DOHH2 (cell line): Measurements from ENCODE around the gene SRBD1.

Experiments used
- H3F3A ChIP-seq: fragments of 200-600 bp; sonication (generic), shearing (Covaris generic); 2 replicates; pipeline ENCODE4 v1.6.0; 2016; ENCODE audit warnings: antibody characterized with exemption, mild to moderate bottlenecking; ENCODE audit not compliant: control insufficient read depth, insufficient read depth
- H3K27ac ChIP-seq: fragments of 200-600 bp; sonication (generic); 2 replicates; pipeline ENCODE4 v1.5.1; 2014; ENCODE audit warnings: low read depth, mild to moderate bottlenecking, low read length, moderate library complexity
- H3K27me3 ChIP-seq: fragments of 200-600 bp; sonication (generic); 2 replicates; pipeline ENCODE4 v1.6.1; 2014; ENCODE audit warnings: mild to moderate bottlenecking, low read length, mixed read lengths; ENCODE audit not compliant: control insufficient read depth
- H3K36me3 ChIP-seq: fragments of 200-600 bp; sonication (generic); 2 replicates; pipeline ENCODE4 v1.6.1; 2014; ENCODE audit warnings: mild to moderate bottlenecking, low read length, moderate library complexity, mixed read lengths; ENCODE audit not compliant: control insufficient read depth
- H3K4me1 ChIP-seq: fragments of 200-600 bp; sonication (generic); 2 replicates; pipeline ENCODE4 v1.6.1; 2014; ENCODE audit warnings: mild to moderate bottlenecking, low read length, mixed read lengths; ENCODE audit not compliant: control insufficient read depth
- H3K4me2 ChIP-seq: fragments of 200-600 bp; sonication (generic); 2 replicates; pipeline ENCODE4 v1.6.0; 2014; ENCODE audit warnings: mild to moderate bottlenecking, low read length, moderate library complexity
- H3K4me3 ChIP-seq: fragments of 200-600 bp; sonication (generic); 2 replicates; pipeline ENCODE4 v1.5.1; 2014; ENCODE audit warnings: mild to moderate bottlenecking, low read length, mixed read lengths
- H3K79me2 ChIP-seq: fragments of 200-600 bp; sonication (generic); 2 replicates; pipeline ENCODE4 v1.6.1; 2014; ENCODE audit warnings: mild to moderate bottlenecking, low read length, mixed read lengths; ENCODE audit not compliant: control insufficient read depth
- H3K9me2 ChIP-seq: fragments of 200-600 bp; sonication (generic); replicated peaks from 2 replicates; pipeline ENCODE4 v1.6.1; 2014; ENCODE audit warnings: mild to moderate bottlenecking, low read length, mixed read lengths; ENCODE audit not compliant: control insufficient read depth
- H3K9me3 ChIP-seq: fragments of 200-600 bp; sonication (generic); 2 replicates; pipeline ENCODE4 v1.6.1; 2014; ENCODE audit warnings: antibody characterized with exemption, low read length, mixed read lengths; ENCODE audit not compliant: control insufficient read depth, insufficient read depth
- H4K20me1 ChIP-seq: fragments of 200-600 bp; sonication (generic); 2 replicates; pipeline ENCODE4 v1.6.0; 2014; ENCODE audit warnings: low read depth, mild to moderate bottlenecking, antibody characterized with exemption, low read length, moderate library complexity; ENCODE audit not compliant: control insufficient read depth, insufficient read depth
- CTCF ChIP-seq: fragments of 200-600 bp; sonication (generic); IDR thresholded peaks from one replicate; pipeline ENCODE4 v1.5.1; 2014; ENCODE audit warnings: antibody characterized with exemption, mild to moderate bottlenecking, low read depth, low read length; ENCODE audit not compliant: poor library complexity, severe bottlenecking
- EZH2phosphoT487 ChIP-seq: fragments of 200-600 bp; sonication (generic); IDR thresholded peaks from 2 replicates; pipeline ENCODE4 v1.6.1; 2017; ENCODE audit warnings: borderline replicate concordance, mild to moderate bottlenecking, antibody characterized with exemption, low read length, moderate library complexity, mixed read lengths

The SRBD1 gene

GRCh38 chr2:45460825-45461224 lies 150.2 kb downstream of the SRBD1 start:
- TF ChIP-seq EZH2phosphoT487 (no peak), CTCF (no peak)
- Histone ChIP-seq H3K9me2 (no peaks in the 10 kb centered on the region), H3K79me2 (no peaks in the 10 kb centered on the region), H3K4me2 (no peak overlapping the region), H3K4me3 (no peak overlapping the region), H3K27ac (no peak overlapping the region), H3F3A (no peaks in the 10 kb centered on the region), H3K36me3 (0 out of 2 replicates have a peak, but pooled peaks cover 3% of the 10 kb centered on the region), H3K27me3 (no peaks in the 10 kb centered on the region), H4K20me1 (no peaks in the 10 kb centered on the region), H3K9me3 (no peaks in the 10 kb centered on the region), H3K4me1 (no peaks in the 10 kb centered on the region)

GRCh38 chr2:45459860-45460259 lies 151.2 kb downstream of the SRBD1 start:
- Histone ChIP-seq H4K20me1 (no peaks in the 10 kb centered on the region), H3K9me3 (no peaks in the 10 kb centered on the region), H3K4me1 (no peaks in the 10 kb centered on the region), H3F3A (no peaks in the 10 kb centered on the region), H3K9me2 (no peaks in the 10 kb centered on the region), H3K27ac (no peak overlapping the region), H3K4me2 (no peak overlapping the region), H3K79me2 (no peaks in the 10 kb centered on the region), H3K4me3 (no peak overlapping the region), H3K27me3 (no peaks in the 10 kb centered on the region), H3K36me3 (0 out of 2 replicates have a peak, but pooled peaks cover 3% of the 10 kb centered on the region)
- no peak for TF ChIP-seq EZH2phosphoT487
- TF ChIP-seq CTCF, result no peak

GRCh38 chr2:45458909-45459563 lies 152.0 kb downstream of the SRBD1 start:
- H3K9me3 ChIP-seq, result no peaks in the 10 kb centered on the region

More at GRCh38 chr2:45458909-45459563, 152.0 kb downstream of the SRBD1 start:
- Histone ChIP-seq H3K36me3 (0 out of 2 replicates have a peak, but pooled peaks cover 3% of the 10 kb centered on the region), H3K27me3 (no peaks in the 10 kb centered on the region), H3K4me1 (no peaks in the 10 kb centered on the region), H3K4me2 (no peak overlapping the region), H3K27ac (no peak overlapping the region), H4K20me1 (no peaks in the 10 kb centered on the region), H3K4me3 (no peak overlapping the region), H3K9me2 (no peaks in the 10 kb centered on the region), H3F3A (no peaks in the 10 kb centered on the region), H3K79me2 (no peaks in the 10 kb centered on the region)
- TF ChIP-seq EZH2phosphoT487 (no peak), CTCF (no peak)
